Measurements from ENCODE around the gene WNT1.

- TF ChIP-seq CTCF (IDR thresholded peaks at IDR 0.05; ENCODE audit: low read depth, low read length, poor library complexity, severe bottlenecking) = no peak
- no peak for TF ChIP-seq EZH2phosphoT487 (IDR thresholded peaks at IDR 0.05; ENCODE audit: borderline replicate concordance, low read length)
Measured at GRCh38 chr12:48990552-48990951, 12.4 kb downstream of the WNT1 start.

Measured in DOHH2 (cell line).